ENCODE measurements around the gene NBR1. TPM values are rescaled to one million over a fixed set of nuclear protein-coding genes. Genes with fewer than 3 reads are reported as not detected.
"Not testable (repeated sequence)": the region's sequence is repeated elsewhere in the genome, so short reads cannot be mapped to it uniquely, and the experiment has no call there.

Gene NBR1
- total and polyA plus RNA-seq, 2 donors, result 50.1 to 61.4 TPM

GRCh38 chr17:43216762-43217613 lies 46.0 kb downstream of the NBR1 start:
- Histone ChIP-seq H3K36me3 (ENCODE audit: control insufficient read depth in 2 of 2, insufficient read depth in 2 of 2, low read length in 1 of 2) (peaks cover 10 to 18% of the 10 kb centered on the region in 2 donors), H3K9me3 (ENCODE audit: control insufficient read depth in 2 of 2, insufficient read depth in 1 of 2, low read length in 1 of 2) (no peaks in the 10 kb centered on the region), H3K4me1 (ENCODE audit: control insufficient read depth in 2 of 2, insufficient read depth in 2 of 2, low read length in 2 of 2) (peaks cover 27 to 34% of the 10 kb centered on the region in 2 donors), H3K4me3 (ENCODE audit: low read length in 2 of 2) (no peak overlapping the region), H3K27me3 (ENCODE audit: control insufficient read depth in 2 of 2, insufficient read depth in 1 of 2, low read length in 1 of 2) (no peaks in the 10 kb centered on the region), H3K27ac (ENCODE audit: low read depth in 1 of 2, low read length in 1 of 2) (no peak overlapping the region)
- 97% methylated on average over 4 of the region's 4 CpGs for WGBS
- no peak for DNase-seq (ENCODE audit: low read depth in 6 of 9, low spot score in 9 of 9)

GRCh38 chr17:43217614-43218087 lies 46.6 kb downstream of the NBR1 start:
- DNase-seq (ENCODE audit: low read depth in 6 of 9, low spot score in 9 of 9), result peak in 2 of 9 donors; percentile 41 to 58
- peaks cover 21 to 27% of the 10 kb centered on the region in 2 donors for H3K4me1 ChIP-seq (ENCODE audit: control insufficient read depth in 2 of 2, insufficient read depth in 2 of 2, low read length in 2 of 2)
- H3K36me3 ChIP-seq (ENCODE audit: control insufficient read depth in 2 of 2, insufficient read depth in 2 of 2, low read length in 1 of 2), result peaks cover 10 to 18% of the 10 kb centered on the region in 2 donors
- peak overlapping the region in 1 of 2 donors; percentile 46 for H3K27ac ChIP-seq (ENCODE audit: low read depth in 1 of 2, low read length in 1 of 2)
- H3K9me3 ChIP-seq (ENCODE audit: control insufficient read depth in 2 of 2, insufficient read depth in 1 of 2, low read length in 1 of 2), result no peaks in the 10 kb centered on the region
- no peak overlapping the region for H3K4me3 ChIP-seq (ENCODE audit: low read length in 2 of 2)
- 93% methylated on average over 2 of the region's 2 CpGs for WGBS
- H3K27me3 ChIP-seq (ENCODE audit: control insufficient read depth in 2 of 2, insufficient read depth in 1 of 2, low read length in 1 of 2), result no peaks in the 10 kb centered on the region

DNA sequence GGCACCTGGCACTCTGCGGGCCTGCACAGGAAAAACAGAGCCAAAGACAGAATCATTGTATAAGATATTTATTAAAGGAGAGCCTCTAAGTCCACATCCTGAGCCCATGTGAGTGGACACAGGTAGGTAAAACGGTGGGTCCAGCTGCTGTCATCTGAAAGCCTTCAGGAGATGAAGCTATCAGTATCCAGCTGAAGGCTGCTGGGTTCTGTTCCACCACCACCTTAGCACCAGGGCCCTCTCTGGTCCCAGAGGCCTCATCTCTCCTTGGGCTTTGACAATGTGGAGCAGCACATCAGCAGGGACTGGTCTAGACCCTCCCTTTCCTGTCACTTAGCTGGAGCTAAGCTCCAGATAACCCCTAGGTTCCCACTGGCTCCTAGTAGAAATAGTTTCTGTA lies 48.0 kb downstream of the NBR1 start:
- no peaks in the 10 kb centered on the region for H3K9me3 ChIP-seq (ENCODE audit: control insufficient read depth in 2 of 2, insufficient read depth in 1 of 2, low read length in 1 of 2)
- DNase-seq (ENCODE audit: low read depth in 6 of 9, low spot score in 9 of 9), result no peak
- 96% methylated on average over 2 of the region's 2 CpGs for WGBS
- no peak overlapping the region for H3K27ac ChIP-seq (ENCODE audit: low read depth in 1 of 2, low read length in 1 of 2)
- H3K36me3 ChIP-seq (ENCODE audit: control insufficient read depth in 2 of 2, insufficient read depth in 2 of 2, low read length in 1 of 2), result peaks cover 10 to 22% of the 10 kb centered on the region in 2 donors
- H3K4me1 ChIP-seq (ENCODE audit: control insufficient read depth in 2 of 2, insufficient read depth in 2 of 2, low read length in 2 of 2), result peaks cover 10 to 14% of the 10 kb centered on the region in 2 donors
- no peaks in the 10 kb centered on the region for H3K27me3 ChIP-seq (ENCODE audit: control insufficient read depth in 2 of 2, insufficient read depth in 1 of 2, low read length in 1 of 2)
- H3K4me3 ChIP-seq (ENCODE audit: low read length in 2 of 2), result no peak overlapping the region

DNA sequence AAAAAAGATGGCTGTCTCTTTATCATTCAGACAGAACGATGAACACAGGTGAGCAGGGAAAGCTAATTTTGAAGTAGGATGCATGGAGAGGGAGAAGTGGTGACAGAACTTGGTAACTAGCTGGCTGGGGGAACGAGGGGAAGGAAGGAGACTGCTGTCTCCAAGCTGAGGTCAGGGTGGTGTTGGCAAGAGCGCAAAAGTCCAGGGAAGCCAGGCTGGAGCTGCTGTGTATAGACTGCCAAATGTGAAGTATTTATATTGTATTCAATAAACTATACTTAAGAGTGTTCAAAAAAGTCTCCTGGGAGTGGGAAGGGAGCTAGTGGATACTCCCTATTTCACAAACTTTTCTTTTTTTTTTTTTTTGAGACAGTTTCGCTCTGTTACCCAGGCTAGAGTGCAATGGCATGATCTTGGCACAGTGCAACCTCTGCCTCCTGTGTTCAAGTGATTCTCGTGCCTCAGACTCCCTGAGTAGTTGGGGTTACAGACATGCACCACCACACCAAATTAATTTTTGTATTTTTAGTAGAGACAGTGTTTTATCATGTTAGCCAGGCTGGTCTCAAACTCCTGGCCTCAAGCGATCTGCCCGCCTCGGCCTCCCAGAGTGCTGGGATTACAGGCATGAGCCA lies 48.8 kb downstream of the NBR1 start:
- no peak for DNase-seq (ENCODE audit: low read depth in 6 of 9, low spot score in 9 of 9)
- Histone ChIP-seq H3K4me3 (ENCODE audit: low read length in 2 of 2) (no peak overlapping the region), H3K27ac (ENCODE audit: low read depth in 1 of 2, low read length in 1 of 2) (no peak overlapping the region), H3K36me3 (ENCODE audit: control insufficient read depth in 2 of 2, insufficient read depth in 2 of 2, low read length in 1 of 2) (peaks cover 10 to 30% of the 10 kb centered on the region in 2 donors), H3K27me3 (ENCODE audit: control insufficient read depth in 2 of 2, insufficient read depth in 1 of 2, low read length in 1 of 2) (no peaks in the 10 kb centered on the region), H3K4me1 (ENCODE audit: control insufficient read depth in 2 of 2, insufficient read depth in 2 of 2, low read length in 2 of 2) (peaks cover 10 to 18% of the 10 kb centered on the region in 2 donors), H3K9me3 (ENCODE audit: control insufficient read depth in 2 of 2, insufficient read depth in 1 of 2, low read length in 1 of 2) (no peaks in the 10 kb centered on the region)
- 89% methylated on average over 8 of the region's 8 CpGs for WGBS

DNA sequence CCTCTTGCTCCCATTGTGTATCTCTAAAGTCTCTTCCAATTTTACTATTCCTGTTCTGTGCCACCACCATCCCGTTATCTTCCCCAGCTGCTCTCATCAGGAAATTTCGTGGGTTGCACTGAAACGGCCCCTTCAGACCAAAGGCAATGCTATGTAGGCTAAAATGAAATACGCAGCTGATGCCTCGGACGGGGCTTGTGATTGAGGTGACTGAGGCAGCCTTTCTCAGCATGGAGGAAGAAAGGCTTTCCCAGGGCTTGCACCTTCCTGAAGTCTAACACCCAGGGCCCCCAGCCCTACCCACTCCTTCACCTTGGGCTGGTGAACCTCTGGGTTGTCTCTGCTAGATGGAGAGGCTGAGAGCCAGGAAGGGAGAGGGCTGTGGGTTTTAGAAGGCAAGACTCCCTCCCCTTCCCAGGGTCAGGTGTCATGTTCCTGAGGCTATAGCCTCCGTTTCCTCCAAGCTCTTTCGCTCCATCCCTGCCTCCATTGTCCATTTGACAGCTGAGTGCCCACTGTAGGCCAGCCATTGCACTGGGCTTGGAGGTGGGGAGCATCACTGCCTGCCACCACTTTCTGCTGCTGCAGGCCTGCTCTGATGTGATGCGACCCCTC lies 49.6 kb downstream of the NBR1 start:
- Histone ChIP-seq H3K4me1 (ENCODE audit: control insufficient read depth in 2 of 2, insufficient read depth in 2 of 2, low read length in 2 of 2) (peaks cover 10 to 18% of the 10 kb centered on the region in 2 donors), H3K4me3 (ENCODE audit: low read length in 2 of 2) (no peak overlapping the region), H3K36me3 (ENCODE audit: control insufficient read depth in 2 of 2, insufficient read depth in 2 of 2, low read length in 1 of 2) (peaks cover 8 to 27% of the 10 kb centered on the region in 2 donors), H3K27me3 (ENCODE audit: control insufficient read depth in 2 of 2, insufficient read depth in 1 of 2, low read length in 1 of 2) (no peaks in the 10 kb centered on the region), H3K27ac (ENCODE audit: low read depth in 1 of 2, low read length in 1 of 2) (no peak overlapping the region), H3K9me3 (ENCODE audit: control insufficient read depth in 2 of 2, insufficient read depth in 1 of 2, low read length in 1 of 2) (no peaks in the 10 kb centered on the region)
- DNase-seq (ENCODE audit: low read depth in 6 of 9, low spot score in 9 of 9), result no peak
- 95% methylated on average over 9 of the region's 9 CpGs for WGBS

DNA sequence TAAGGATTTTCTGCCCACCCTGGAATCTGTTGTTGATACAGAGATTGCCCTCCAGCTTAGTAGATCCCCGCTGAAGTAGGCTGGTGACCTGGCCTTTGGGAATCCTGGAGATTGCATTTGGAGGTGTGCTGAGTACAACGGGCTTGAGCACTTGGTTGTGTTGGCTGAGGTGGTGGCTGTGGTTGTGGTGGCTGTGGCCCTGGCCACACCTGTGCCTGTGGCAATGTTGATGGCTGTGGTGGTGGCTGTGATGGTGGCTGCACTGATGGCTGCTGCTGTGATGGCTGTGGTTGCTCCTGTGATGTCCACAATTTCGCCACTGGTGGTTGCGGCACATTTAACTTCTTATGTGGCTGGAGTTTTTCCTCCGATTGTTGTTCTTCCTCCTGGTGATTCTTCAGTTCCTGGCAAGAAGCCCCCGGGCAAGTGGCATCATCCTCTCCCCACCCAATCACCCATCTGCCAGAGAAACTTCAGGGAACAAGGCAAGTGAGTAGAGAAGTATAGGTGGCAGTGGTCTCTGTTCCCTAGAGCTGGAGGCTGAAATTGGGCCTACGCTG lies 53.2 kb downstream of the NBR1 start:
- 95% methylated on average over 7 of the region's 7 CpGs for WGBS
- H3K36me3 ChIP-seq (ENCODE audit: control insufficient read depth in 2 of 2, insufficient read depth in 2 of 2, low read length in 1 of 2), result peaks cover 0 to 21% of the 10 kb centered on the region in 2 donors
- peaks cover 0 to 5% of the 10 kb centered on the region in 2 donors for H3K4me1 ChIP-seq (ENCODE audit: control insufficient read depth in 2 of 2, insufficient read depth in 2 of 2, low read length in 2 of 2)
- no peak overlapping the region for H3K4me3 ChIP-seq (ENCODE audit: low read length in 2 of 2)
- no peak overlapping the region for H3K27ac ChIP-seq (ENCODE audit: low read depth in 1 of 2, low read length in 1 of 2)
- H3K27me3 ChIP-seq (ENCODE audit: control insufficient read depth in 2 of 2, insufficient read depth in 1 of 2, low read length in 1 of 2), result no peaks in the 10 kb centered on the region
- no peak for DNase-seq (ENCODE audit: low read depth in 6 of 9, low spot score in 9 of 9)
- H3K9me3 ChIP-seq (ENCODE audit: control insufficient read depth in 2 of 2, insufficient read depth in 1 of 2, low read length in 1 of 2), result no peaks in the 10 kb centered on the region

DNA sequence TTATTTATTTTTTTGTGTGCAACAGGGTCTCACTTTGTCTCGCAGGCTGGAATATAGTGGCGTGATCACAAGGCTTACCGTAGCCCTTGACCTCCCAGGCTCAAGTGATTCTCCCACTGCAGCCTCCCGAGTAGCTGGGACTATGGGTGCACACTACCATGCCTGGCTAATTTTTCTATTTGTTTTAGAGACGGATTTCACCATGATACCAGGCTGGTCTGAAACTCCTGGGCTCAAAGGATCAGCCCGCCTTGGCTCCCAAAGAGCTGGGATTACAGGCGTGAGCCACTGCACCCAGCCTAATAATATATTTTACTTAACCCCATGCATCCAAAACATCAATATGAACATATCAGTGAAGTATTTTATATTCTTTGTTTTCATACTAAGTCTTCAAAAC lies 55.4 kb downstream of the NBR1 start:
- peaks cover 0 to 13% of the 10 kb centered on the region in 2 donors for H3K36me3 ChIP-seq (ENCODE audit: control insufficient read depth in 2 of 2, insufficient read depth in 2 of 2, low read length in 1 of 2)
- WGBS, result 98% methylated on average over 7 of the region's 7 CpGs
- DNase-seq (ENCODE audit: low read depth in 6 of 9, low spot score in 9 of 9), result no peak
- H3K9me3 ChIP-seq (ENCODE audit: control insufficient read depth in 2 of 2, insufficient read depth in 1 of 2, low read length in 1 of 2), result no peaks in the 10 kb centered on the region
- no peaks in the 10 kb centered on the region for H3K27me3 ChIP-seq (ENCODE audit: control insufficient read depth in 2 of 2, insufficient read depth in 1 of 2, low read length in 1 of 2)
- no peak overlapping the region for H3K4me3 ChIP-seq (ENCODE audit: low read length in 2 of 2)
- H3K27ac ChIP-seq (ENCODE audit: low read depth in 1 of 2, low read length in 1 of 2), result no peak overlapping the region
- H3K4me1 ChIP-seq (ENCODE audit: control insufficient read depth in 2 of 2, insufficient read depth in 2 of 2, low read length in 2 of 2), result peaks cover 0 to 5% of the 10 kb centered on the region in 2 donors

- H3K27me3 ChIP-seq (ENCODE audit: control insufficient read depth in 2 of 2, insufficient read depth in 1 of 2, low read length in 1 of 2); H3K27ac ChIP-seq (ENCODE audit: low read depth in 1 of 2, low read length in 1 of 2); H3K4me3 ChIP-seq (ENCODE audit: low read length in 2 of 2); DNase-seq (ENCODE audit: low read depth in 6 of 9, low spot score in 9 of 9); H3K9me3 ChIP-seq (ENCODE audit: control insufficient read depth in 2 of 2, insufficient read depth in 1 of 2, low read length in 1 of 2): not testable (repeated sequence)
- H3K4me1 ChIP-seq (ENCODE audit: control insufficient read depth in 2 of 2, insufficient read depth in 2 of 2, low read length in 2 of 2), result peaks cover 0 to 10% of the 10 kb centered on the region in 2 donors
- WGBS, result no CpG with 5 or more reads among the region's 7 CpGs
- peaks cover 0 to 13% of the 10 kb centered on the region in 2 donors for H3K36me3 ChIP-seq (ENCODE audit: control insufficient read depth in 2 of 2, insufficient read depth in 2 of 2, low read length in 1 of 2)
These were observed 57.2 kb downstream of the NBR1 start, which contains the start of gene CCDC200 for GRCh38 chr17:43228020-43228782. CCDC200 (minus strand) TSS chr17:43228623; CDS start chr17:43228554, 69 bp downstream.
